WTC11 (cell line): ENCODE measurements around the gene RUNX2. TPM values are rescaled to one million over a fixed set of nuclear protein-coding genes. Genes with fewer than 3 reads are reported as not detected.
A peak's percentile ranks its signal among the peaks of the same experiment; 100 is the strongest.

Source experiments
- ATAC-seq: fragments of 200-7000 bp; cut with Tn5 transposase; 2 replicates; pipeline ENCODE4 v1.10.0; 2021; ENCODE audit warnings: mild to moderate bottlenecking, moderate library complexity
- CTCF ChIA-PET: fragments of 300-600 bp; sonication (Branson Sonifier 250); formaldehyde crosslinking; loops from one replicate; lab custom pipeline; 2021; ENCODE audit warnings: antibody characterized with exemption; lab: Charles Lee
- POLR2A ChIA-PET: fragments of 350-600 bp; sonication (Branson Sonifier 250); formaldehyde crosslinking; loops from one replicate; lab custom pipeline; 2021; ENCODE audit warnings: antibody characterized with exemption; lab: Charles Lee
- DNase-seq: peaks from one replicate; pipeline ENCODE4 v3.0.0; 2021; ENCODE audit warnings: low spot score
- H3K27ac Mint-ChIP-seq: 2 replicates; pipeline ENCODE4 v1.8.0; 2021; ENCODE audit warnings: mixed read lengths
- H3K27me3 Mint-ChIP-seq: 2 replicates; pipeline ENCODE4 v1.8.0; 2021; ENCODE audit warnings: low read depth, mild to moderate bottlenecking, moderate library complexity, mixed read lengths
- H3K36me3 Mint-ChIP-seq: 2 replicates; pipeline ENCODE4 v1.8.0; 2021; ENCODE audit warnings: mixed read lengths
- H3K4me1 Mint-ChIP-seq: 2 replicates; pipeline ENCODE4 v1.8.0; 2022; ENCODE audit warnings: mixed read lengths
- H3K4me3 Mint-ChIP-seq: 2 replicates; pipeline ENCODE4 v1.8.0; 2021; ENCODE audit warnings: mild to moderate bottlenecking, moderate library complexity, mixed read lengths
- H3K9me3 Mint-ChIP-seq: 2 replicates; pipeline ENCODE4 v1.8.0; 2021; ENCODE audit warnings: mixed read lengths
- ELF4 ChIP-seq: sonication (generic); formaldehyde crosslinking; IDR thresholded peaks from 2 replicates; pipeline ENCODE4 v1.8.1; 2022; ENCODE audit warnings: low read depth, mild to moderate bottlenecking, moderate library complexity, missing genetic modification reagents
- ESRRA ChIP-seq: sonication (generic); formaldehyde crosslinking; IDR thresholded peaks from 2 replicates; pipeline ENCODE4 v1.8.1; 2022; ENCODE audit warnings: mild to moderate bottlenecking, missing genetic modification reagents, borderline replicate concordance
- IRF2 ChIP-seq: sonication (generic); formaldehyde crosslinking; IDR thresholded peaks from 2 replicates; pipeline ENCODE4 v1.8.0; 2022; ENCODE audit warnings: low read depth, missing genetic modification reagents, borderline replicate concordance
- KAT7 ChIP-seq: sonication (generic); formaldehyde crosslinking; IDR thresholded peaks from 2 replicates; pipeline ENCODE4 v1.8.1; 2023; ENCODE audit warnings: missing genetic modification reagents, mild to moderate bottlenecking, borderline replicate concordance
- MLX ChIP-seq: sonication (generic); formaldehyde crosslinking; IDR thresholded peaks from 2 replicates; pipeline ENCODE4 v1.8.1; 2023; ENCODE audit warnings: mild to moderate bottlenecking, missing genetic modification reagents, moderate library complexity
- MXD4 ChIP-seq: fragments of 250-450 bp; sonication (Bioruptor Pico); IDR thresholded peaks from 2 replicates; pipeline ENCODE4 v1.8.0; 2021; ENCODE audit warnings: mild to moderate bottlenecking, moderate library complexity, borderline replicate concordance
- NR1H2 ChIP-seq: sonication (generic); formaldehyde crosslinking; IDR thresholded peaks from 2 replicates; pipeline ENCODE4 v1.9.0; 2021; ENCODE audit warnings: mild to moderate bottlenecking, moderate library complexity, missing genetic modification reagents
- NR3C1 ChIP-seq: sonication (generic); formaldehyde crosslinking; conservative IDR thresholded peaks from 2 replicates; pipeline ENCODE4 v1.8.1; 2023; ENCODE audit warnings: low read depth, mild to moderate bottlenecking, missing genetic modification reagents
- SP1 ChIP-seq: sonication (generic); formaldehyde crosslinking; conservative IDR thresholded peaks from 2 replicates; pipeline ENCODE4 v1.8.1; 2022; ENCODE audit warnings: missing genetic modification reagents
- ZBTB21 ChIP-seq: sonication (generic); formaldehyde crosslinking; IDR thresholded peaks from 2 replicates; pipeline ENCODE4 v1.8.1; 2023; ENCODE audit warnings: mild to moderate bottlenecking, missing genetic modification reagents, borderline replicate concordance
- ZNF121 ChIP-seq: sonication (generic); formaldehyde crosslinking; IDR thresholded peaks from 2 replicates; pipeline ENCODE4 v1.8.0; 2023; ENCODE audit warnings: missing genetic modification reagents
- ZNF317 ChIP-seq: sonication (generic); formaldehyde crosslinking; IDR thresholded peaks from 2 replicates; pipeline ENCODE4 v1.8.1; 2023; ENCODE audit warnings: low read depth, mild to moderate bottlenecking, moderate library complexity, missing genetic modification reagents, borderline replicate concordance
- ZNF532 ChIP-seq: fragments of 250-450 bp; sonication (Bioruptor Pico); IDR thresholded peaks from 2 replicates; pipeline ENCODE4 v1.9.0; 2021; ENCODE audit warnings: mild to moderate bottlenecking, borderline replicate concordance
- total RNA-seq: library from RNA; stranded (reverse); gene quantifications from 3 replicates; pipeline ENCODE4 v1.2.3, GENCODE V29; 2021
- TF ChIP-seq, protein P1 (sequence below): sonication (generic); formaldehyde crosslinking; IDR thresholded peaks from 2 replicates; pipeline ENCODE4 v1.8.1; 2022; ENCODE audit warnings: missing genetic modification reagents, borderline replicate concordance
- TF ChIP-seq, protein P2 (sequence below): sonication (generic); formaldehyde crosslinking; IDR thresholded peaks from 2 replicates; pipeline ENCODE4 v1.8.0; 2023; ENCODE audit warnings: mild to moderate bottlenecking, missing genetic modification reagents
- TF ChIP-seq, protein P3 (sequence below): fragments of 250-450 bp; sonication (Bioruptor Pico); IDR thresholded peaks from 2 replicates; pipeline ENCODE4 v1.9.0; 2021; ENCODE audit warnings: mild to moderate bottlenecking
- TF ChIP-seq, protein P4 (sequence below): sonication (generic); formaldehyde crosslinking; IDR thresholded peaks from 2 replicates; pipeline ENCODE4 v1.8.0; 2022; ENCODE audit warnings: mild to moderate bottlenecking, missing genetic modification reagents

RUNX2 gene
- total RNA-seq, 1 experiment from 2014 or later, result 0.28 TPM

GRCh38 chr6:45423824-45424450 is 95.8 kb downstream of the RUNX2 start:
- ATAC-seq, result peak; percentile 8
- DNase-seq, result peak; percentile 48
- H3K27ac Mint-ChIP-seq, result no peak overlapping the region
- TF ChIP-seq ESRRA (CRISPR knock-in tag) (no peak), ZNF121 (CRISPR knock-in tag) (peak; percentile 60; the same call in 1 of the 2 replicates), ZNF317 (CRISPR knock-in tag) (no peak)
- H3K36me3 Mint-ChIP-seq, result no peaks in the 10 kb centered on the region
- H3K4me3 Mint-ChIP-seq, result peak overlapping the region; percentile 87
- ChIA-PET POLR2A (no interaction called here), CTCF (interaction anchor here (0.9 to 1.2 kb wide), 4 partner anchors 46 to 768 kb away, joined by 3 to 13 read pairs (median 4); partner anchors contain the start of gene SUPT3H)
- H3K4me1 Mint-ChIP-seq, result peaks cover 33% of the 10 kb centered on the region
- peaks cover 78% of the 10 kb centered on the region for H3K27me3 Mint-ChIP-seq
- H3K9me3 Mint-ChIP-seq, result no peaks in the 10 kb centered on the region

GRCh38 chr6:45424451-45424861 is 96.3 kb downstream of the RUNX2 start:
- Mint-ChIP-seq H3K4me3 (peak overlapping the region; percentile 87), H3K9me3 (no peaks in the 10 kb centered on the region), H3K27ac (no peak overlapping the region), H3K36me3 (no peaks in the 10 kb centered on the region), H3K4me1 (peaks cover 28% of the 10 kb centered on the region), H3K27me3 (peaks cover 73% of the 10 kb centered on the region)
- ATAC-seq (no peak), DNase-seq (no peak)
- ChIA-PET POLR2A (no interaction called here), CTCF (interaction anchor here (1.2 kb wide), 1 partner anchor 290 kb away, joined by 13 read pairs; no protein-coding TSS in a partner anchor)
- TF ChIP-seq ELF4 (CRISPR knock-in tag) (no peak), KAT7 (CRISPR knock-in tag) (no peak), ZNF532 (no peak), SP1 (CRISPR knock-in tag) (no peak), MXD4 (CRISPR knock-in tag) (no peak), IRF2 (CRISPR knock-in tag) (no peak)
- TF ChIP-seq, protein P1, sequence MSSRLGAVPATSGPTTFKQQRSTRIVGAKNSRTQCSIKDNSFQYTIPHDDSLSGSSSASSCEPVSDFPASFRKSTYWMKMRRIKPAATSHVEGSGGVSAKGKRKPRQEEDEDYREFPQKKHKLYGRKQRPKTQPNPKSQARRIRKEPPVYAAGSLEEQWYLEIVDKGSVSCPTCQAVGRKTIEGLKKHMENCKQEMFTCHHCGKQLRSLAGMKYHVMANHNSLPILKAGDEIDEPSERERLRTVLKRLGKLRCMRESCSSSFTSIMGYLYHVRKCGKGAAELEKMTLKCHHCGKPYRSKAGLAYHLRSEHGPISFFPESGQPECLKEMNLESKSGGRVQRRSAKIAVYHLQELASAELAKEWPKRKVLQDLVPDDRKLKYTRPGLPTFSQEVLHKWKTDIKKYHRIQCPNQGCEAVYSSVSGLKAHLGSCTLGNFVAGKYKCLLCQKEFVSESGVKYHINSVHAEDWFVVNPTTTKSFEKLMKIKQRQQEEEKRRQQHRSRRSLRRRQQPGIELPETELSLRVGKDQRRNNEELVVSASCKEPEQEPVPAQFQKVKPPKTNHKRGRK (CRISPR knock-in tag), result no peak
- TF ChIP-seq, protein P2, sequence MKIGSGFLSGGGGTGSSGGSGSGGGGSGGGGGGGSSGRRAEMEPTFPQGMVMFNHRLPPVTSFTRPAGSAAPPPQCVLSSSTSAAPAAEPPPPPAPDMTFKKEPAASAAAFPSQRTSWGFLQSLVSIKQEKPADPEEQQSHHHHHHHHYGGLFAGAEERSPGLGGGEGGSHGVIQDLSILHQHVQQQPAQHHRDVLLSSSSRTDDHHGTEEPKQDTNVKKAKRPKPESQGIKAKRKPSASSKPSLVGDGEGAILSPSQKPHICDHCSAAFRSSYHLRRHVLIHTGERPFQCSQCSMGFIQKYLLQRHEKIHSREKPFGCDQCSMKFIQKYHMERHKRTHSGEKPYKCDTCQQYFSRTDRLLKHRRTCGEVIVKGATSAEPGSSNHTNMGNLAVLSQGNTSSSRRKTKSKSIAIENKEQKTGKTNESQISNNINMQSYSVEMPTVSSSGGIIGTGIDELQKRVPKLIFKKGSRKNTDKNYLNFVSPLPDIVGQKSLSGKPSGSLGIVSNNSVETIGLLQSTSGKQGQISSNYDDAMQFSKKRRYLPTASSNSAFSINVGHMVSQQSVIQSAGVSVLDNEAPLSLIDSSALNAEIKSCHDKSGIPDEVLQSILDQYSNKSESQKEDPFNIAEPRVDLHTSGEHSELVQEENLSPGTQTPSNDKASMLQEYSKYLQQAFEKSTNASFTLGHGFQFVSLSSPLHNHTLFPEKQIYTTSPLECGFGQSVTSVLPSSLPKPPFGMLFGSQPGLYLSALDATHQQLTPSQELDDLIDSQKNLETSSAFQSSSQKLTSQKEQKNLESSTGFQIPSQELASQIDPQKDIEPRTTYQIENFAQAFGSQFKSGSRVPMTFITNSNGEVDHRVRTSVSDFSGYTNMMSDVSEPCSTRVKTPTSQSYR (CRISPR knock-in tag), result no peak

- Mint-ChIP-seq H3K36me3 (no peaks in the 10 kb centered on the region), H3K9me3 (no peaks in the 10 kb centered on the region), H3K27me3 (peaks cover 55% of the 10 kb centered on the region), H3K4me1 (peaks cover 11% of the 10 kb centered on the region), H3K4me3 (no peak overlapping the region), H3K27ac (no peak overlapping the region)
- no peak for DNase-seq
- no peak for ATAC-seq
- CTCF ChIA-PET, result interaction anchor here (1.0 kb wide), 1 partner anchor 288 kb away, joined by 4 read pairs; no protein-coding TSS in a partner anchor
- POLR2A ChIA-PET, result no interaction called here
- TF ChIP-seq, protein P3, sequence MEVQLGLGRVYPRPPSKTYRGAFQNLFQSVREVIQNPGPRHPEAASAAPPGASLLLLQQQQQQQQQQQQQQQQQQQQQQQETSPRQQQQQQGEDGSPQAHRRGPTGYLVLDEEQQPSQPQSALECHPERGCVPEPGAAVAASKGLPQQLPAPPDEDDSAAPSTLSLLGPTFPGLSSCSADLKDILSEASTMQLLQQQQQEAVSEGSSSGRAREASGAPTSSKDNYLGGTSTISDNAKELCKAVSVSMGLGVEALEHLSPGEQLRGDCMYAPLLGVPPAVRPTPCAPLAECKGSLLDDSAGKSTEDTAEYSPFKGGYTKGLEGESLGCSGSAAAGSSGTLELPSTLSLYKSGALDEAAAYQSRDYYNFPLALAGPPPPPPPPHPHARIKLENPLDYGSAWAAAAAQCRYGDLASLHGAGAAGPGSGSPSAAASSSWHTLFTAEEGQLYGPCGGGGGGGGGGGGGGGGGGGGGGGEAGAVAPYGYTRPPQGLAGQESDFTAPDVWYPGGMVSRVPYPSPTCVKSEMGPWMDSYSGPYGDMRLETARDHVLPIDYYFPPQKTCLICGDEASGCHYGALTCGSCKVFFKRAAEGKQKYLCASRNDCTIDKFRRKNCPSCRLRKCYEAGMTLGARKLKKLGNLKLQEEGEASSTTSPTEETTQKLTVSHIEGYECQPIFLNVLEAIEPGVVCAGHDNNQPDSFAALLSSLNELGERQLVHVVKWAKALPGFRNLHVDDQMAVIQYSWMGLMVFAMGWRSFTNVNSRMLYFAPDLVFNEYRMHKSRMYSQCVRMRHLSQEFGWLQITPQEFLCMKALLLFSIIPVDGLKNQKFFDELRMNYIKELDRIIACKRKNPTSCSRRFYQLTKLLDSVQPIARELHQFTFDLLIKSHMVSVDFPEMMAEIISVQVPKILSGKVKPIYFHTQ (CRISPR knock-in tag), result no peak
- TF ChIP-seq ZBTB21 (CRISPR knock-in tag) (no peak), NR3C1 (CRISPR knock-in tag) (no peak), NR1H2 (no peak), MLX (CRISPR knock-in tag) (no peak)
- TF ChIP-seq, protein P4, sequence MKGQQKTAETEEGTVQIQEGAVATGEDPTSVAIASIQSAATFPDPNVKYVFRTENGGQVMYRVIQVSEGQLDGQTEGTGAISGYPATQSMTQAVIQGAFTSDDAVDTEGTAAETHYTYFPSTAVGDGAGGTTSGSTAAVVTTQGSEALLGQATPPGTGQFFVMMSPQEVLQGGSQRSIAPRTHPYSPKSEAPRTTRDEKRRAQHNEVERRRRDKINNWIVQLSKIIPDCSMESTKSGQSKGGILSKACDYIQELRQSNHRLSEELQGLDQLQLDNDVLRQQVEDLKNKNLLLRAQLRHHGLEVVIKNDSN (CRISPR knock-in tag), result no peak
Observed at GRCh38 chr6:45426251-45426650, 98.1 kb downstream of the RUNX2 start.
